Measurements from ENCODE around the gene KHDC1.
A peak's percentile ranks its signal among the peaks of the same experiment; 100 is the strongest.
"Not testable (repeated sequence)": the region's sequence is repeated elsewhere in the genome, so short reads cannot be mapped to it uniquely, and the experiment has no call there.

Gene KHDC1

DNA sequence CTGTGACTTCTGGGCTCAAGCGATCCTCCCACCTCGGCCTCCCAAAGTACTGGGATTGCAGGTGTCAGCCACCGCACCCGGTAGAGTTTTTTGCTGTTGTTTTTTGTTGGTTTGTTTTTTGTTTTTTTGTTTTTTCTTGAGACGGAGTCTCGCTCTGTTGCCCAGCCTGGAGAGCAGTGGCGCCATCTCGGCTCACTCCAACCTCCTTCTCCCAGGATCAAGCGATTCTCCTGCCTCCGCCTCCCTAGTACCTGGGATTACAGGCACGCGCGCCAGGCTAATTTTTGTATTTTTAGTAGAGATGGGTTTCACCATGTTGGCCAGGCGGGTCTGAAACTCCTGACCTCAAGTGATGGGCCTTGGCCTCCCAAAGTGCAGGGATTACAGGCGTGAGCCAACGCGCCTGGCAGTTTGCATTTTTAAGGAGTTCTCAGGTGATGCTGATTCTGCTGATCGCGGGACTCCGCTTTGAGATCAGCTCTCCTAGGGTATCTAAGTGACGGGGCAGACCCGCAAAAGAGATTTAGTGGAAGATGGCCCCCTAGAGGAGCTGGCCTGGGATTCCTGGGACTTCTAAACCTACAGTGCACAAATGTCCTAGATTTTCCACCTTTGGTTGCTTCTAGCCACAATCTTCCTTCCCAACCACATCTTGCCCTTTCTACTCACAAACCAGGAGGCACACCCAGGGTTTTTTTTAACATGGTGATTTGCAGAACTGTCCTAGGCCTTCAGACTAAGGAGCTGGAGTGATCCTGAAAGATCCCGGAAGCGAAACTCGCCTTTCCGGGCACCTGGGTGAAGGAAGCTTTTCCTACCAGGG lies 45.9 kb upstream of the KHDC1 start (continued):
- TF ChIP-seq, protein P1, sequence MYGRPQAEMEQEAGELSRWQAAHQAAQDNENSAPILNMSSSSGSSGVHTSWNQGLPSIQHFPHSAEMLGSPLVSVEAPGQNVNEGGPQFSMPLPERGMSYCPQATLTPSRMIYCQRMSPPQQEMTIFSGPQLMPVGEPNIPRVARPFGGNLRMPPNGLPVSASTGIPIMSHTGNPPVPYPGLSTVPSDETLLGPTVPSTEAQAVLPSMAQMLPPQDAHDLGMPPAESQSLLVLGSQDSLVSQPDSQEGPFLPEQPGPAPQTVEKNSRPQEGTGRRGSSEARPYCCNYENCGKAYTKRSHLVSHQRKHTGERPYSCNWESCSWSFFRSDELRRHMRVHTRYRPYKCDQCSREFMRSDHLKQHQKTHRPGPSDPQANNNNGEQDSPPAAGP (tag by site-specific recombination; IDR thresholded peaks at IDR 0.05): no peak
- no peak for TF ChIP-seq ELK4 (IDR thresholded peaks at IDR 0.05; ENCODE audit: borderline replicate concordance, low read depth, low read length)
- no peak for TF ChIP-seq ZSCAN5A (tag by site-specific recombination; IDR thresholded peaks at IDR 0.05)
- no peak for TF ChIP-seq ZNF624 (tag by site-specific recombination; IDR thresholded peaks at IDR 0.05)
- TF ChIP-seq ZNF658 (tag by site-specific recombination; IDR thresholded peaks at IDR 0.05): no peak
- no peak for TF ChIP-seq MZF1 (tag by site-specific recombination; IDR thresholded peaks at IDR 0.05; ENCODE audit: borderline replicate concordance)
- TF ChIP-seq ZNF791 (tag by site-specific recombination; IDR thresholded peaks at IDR 0.05): no peak
- peak; percentile 88 for TF ChIP-seq ZNF518A (tag by site-specific recombination; conservative IDR thresholded peaks at IDR 0.05; ENCODE audit: low read depth)
- TF ChIP-seq ZNF2 (tag by site-specific recombination; IDR thresholded peaks at IDR 0.05): no peak; the same call in 1 of the 2 replicates
- no peak for TF ChIP-seq ZNF555 (tag by site-specific recombination; conservative IDR thresholded peaks at IDR 0.05)
- TF ChIP-seq, protein P2, sequence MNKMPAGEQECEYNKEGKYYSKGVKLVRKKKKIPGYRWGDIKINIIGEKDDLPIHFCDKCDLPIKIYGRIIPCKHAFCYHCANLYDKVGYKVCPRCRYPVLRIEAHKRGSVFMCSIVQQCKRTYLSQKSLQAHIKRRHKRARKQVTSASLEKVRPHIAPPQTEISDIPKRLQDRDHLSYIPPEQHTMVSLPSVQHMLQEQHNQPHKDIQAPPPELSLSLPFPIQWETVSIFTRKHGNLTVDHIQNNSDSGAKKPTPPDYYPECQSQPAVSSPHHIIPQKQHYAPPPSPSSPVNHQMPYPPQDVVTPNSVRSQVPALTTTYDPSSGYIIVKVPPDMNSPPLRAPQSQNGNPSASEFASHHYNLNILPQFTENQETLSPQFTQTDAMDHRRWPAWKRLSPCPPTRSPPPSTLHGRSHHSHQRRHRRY (tag by site-specific recombination; IDR thresholded peaks at IDR 0.05): no peak
- TF ChIP-seq ZNF112 (tag by site-specific recombination; IDR thresholded peaks at IDR 0.05): no peak
- no peak for TF ChIP-seq ZNF785 (tag by site-specific recombination; IDR thresholded peaks at IDR 0.05)

GRCh38 chr6:73303773-73304172 lies 40.8 kb upstream of the KHDC1 start:
- H3K4me3 ChIP-seq (ENCODE audit: low read depth, low read length); H3K9me3 ChIP-seq (ENCODE audit: control insufficient read depth, insufficient read depth, low read depth, low read length); H3K4me1 ChIP-seq (ENCODE audit: control insufficient read depth, insufficient read depth, low read length); POLR2A ChIA-PET; H3K27ac ChIP-seq (ENCODE audit: extremely low read depth, low read depth, low read length): not testable (repeated sequence)
- H3K36me3 ChIP-seq (ENCODE audit: control insufficient read depth in 2 of 2, insufficient read depth in 1 of 2, low read length in 2 of 2): peaks cover 18 to 20% of the 10 kb centered on the region in 2 experiments; a peak in 2 of 3 replicates
- CTCF ChIA-PET: interaction anchor here (0.6 to 2.5 kb wide), 2 partner anchors 17 to 21 kb away, joined by 3 to 16 read pairs; no protein-coding TSS in a partner anchor

Data from HEK293 (cell line).